ENCODE measurements around the gene SLC6A18.

SLC6A18 gene

DNA sequence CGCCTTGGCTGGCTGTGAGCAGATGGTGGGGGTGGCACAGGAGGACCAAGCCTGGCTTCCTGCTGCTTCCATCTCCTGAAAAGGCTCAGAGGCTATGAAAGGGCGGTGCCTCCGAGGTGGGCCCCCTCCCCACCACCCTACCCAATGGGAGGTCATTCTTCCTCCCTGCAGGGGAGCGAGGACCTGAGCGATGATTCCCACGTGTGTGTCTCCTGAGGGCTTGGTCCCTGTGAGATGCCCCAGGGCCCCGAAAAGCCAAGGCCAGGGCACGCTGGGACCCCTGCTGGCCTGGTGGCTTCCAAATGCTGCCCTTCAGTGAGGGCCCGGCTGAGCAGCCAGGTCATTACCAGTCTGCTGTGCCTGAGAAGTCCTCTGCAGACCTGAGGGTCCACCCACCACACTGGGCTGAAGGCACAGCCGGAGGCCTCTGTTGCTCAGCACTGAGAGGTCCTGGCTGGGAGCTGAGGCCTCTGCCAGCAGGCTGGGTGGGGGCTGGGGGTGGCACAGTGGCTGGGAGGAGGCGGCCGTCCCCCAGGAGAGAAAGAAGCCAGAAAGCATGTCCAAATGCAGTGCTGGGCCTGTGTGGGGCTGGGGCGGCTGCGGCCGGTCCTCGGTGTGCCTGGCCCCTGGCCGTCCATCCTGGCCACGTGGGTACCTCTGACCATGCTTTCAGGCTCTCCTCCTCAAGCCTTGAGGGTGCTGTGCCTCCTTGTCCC, 37.8 kb upstream of the SLC6A18 start:
- no peak for DNase-seq

DNA sequence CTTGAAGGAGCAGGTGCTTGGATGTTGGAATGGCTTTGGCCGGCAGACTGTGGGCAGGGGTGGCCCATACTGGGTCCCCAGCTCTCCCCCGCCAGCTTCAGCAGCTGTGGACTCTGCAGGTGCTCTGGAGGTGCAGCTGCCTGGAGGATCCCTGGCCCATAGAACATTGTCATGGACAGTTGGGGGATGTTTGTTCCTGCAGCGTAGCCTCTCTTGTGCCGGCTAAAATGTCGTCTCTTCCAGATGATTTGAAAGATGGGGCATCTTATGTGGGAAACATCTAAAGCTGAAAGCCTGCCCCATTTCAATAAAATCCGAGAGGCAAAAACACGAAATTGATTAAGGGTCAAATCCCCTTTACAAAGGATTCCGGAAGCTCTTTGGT, 37.2 kb upstream of the SLC6A18 start:
- no peak for DNase-seq

DNA sequence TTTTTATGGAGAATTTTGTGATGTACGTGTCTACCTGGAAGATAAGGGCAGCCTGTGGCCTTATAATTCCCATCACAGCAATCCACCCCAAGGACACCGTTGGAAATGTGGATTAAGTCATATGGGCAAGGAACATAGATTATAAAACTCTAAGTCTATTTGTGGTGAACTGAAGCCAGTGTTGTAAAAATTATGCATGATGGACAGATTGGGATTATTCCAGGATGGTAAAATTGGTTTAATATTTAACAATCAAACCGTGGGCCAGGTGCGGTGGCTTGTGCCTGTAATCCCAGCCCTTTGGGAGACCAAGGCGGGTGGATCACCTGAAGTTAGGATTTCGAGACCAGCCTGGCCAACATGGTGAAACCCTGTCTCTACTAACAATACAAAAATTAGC, 36.7 kb upstream of the SLC6A18 start:
- DNase-seq, result no peak

DNA sequence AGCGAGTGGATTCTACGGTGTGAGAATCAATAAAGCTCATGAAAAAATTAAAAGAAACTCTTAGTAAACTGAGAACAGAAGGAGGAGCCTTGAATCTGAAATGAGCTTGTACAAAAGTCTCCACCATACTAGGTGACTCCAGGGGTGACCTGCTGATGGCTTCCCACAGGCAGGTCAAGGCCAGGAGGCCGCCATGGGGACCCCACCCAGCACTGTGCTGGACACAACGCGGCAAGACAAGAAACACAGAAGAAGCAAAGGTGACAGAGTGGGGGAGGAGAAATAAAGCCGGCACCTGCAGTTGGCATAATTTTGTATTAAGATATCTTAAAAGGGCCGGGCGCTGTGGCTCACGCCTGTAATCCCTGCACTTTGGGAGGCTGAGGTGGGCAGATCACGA, 35.9 kb upstream of the SLC6A18 start:
- DNase-seq, result no peak

DNA sequence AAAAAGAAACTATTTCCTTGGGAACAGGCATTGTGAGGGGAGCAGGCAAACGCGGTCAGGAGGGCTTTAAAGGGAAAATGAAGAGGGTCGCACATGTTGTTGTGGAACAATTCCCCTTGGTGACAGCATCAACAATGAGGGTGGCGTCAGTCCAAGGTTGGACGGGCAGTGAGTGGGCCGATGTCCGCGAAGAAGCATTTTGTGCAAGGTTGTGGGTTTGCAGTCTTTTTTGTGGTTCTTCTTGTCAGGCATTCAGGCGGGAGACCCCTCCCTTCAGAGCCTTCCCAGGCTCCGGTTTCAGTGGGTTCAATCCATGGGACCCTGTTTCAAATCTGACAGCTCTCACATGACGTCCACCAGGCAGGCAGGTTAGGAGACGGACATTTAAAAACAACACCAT, 34.9 kb upstream of the SLC6A18 start:
- DNase-seq, result no peak

DNA sequence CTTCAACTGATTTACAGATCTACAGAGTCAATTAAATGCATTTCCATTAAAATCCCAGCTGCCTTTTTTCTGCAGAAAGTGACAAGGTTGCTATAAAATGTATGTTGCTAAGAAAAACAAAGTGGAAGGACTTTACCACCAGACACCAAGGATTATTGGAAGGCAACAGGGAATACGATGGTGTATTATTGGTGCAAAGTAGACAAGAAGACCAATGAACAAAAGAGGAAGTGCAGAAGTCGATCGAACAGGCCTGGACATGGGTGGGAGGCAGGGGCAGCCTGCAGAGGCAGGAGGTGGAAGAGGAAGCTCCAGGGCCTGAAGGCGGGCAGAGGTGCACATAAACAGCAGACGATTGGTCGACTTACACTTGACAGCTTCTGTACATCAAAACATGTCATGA, 34.3 kb upstream of the SLC6A18 start:
- DNase-seq, result no peak

DNA sequence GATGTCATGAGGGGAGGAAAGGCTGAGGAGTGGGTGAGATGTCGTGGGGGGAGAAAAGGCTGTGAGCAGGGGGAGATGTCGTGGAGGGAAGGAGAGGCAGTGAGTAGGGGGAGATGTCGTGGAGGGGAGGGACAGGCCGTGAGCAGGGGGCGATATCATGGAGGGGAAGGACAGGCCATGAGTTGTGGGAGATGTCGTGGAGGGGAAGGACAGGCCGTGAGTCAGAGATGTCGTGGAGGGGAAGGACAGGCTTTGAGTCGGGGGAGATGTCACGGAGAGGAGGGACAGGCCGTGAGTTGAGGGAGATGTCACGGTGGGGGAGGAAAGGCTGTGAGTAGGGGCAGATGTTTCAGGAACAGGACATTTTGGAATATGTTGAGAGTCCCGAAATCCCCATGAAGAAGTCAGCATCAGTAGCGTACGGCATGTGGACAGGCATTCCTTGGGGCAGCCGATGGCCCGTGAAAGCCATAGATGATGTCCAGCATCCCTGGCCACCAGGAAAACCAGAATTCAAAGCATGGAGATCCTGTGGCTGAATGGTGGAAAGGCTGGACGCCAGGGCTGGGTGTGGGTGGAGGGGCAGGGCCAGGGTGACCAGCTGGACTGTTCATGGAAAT, 32.1 kb upstream of the SLC6A18 start:
- no peak for DNase-seq

DNA sequence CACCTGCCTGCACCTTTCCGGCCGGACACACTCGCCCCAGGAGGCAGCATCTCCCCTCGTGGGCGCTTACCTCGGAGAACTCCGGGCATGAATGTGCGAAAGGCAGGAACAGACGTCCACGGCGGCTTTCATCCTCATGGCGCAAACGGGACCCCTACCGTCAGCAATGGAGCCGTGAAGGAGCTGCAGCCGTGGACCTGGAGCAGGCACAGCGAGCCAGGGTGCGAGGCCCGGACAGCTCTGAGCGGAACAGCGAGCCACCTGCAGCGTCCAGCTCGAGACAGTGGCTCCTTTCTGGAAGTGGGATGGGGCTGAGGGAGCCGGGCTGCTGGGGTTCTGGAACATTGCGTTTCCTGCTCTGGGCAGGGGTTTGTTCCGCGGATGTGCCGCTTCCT, 31.6 kb upstream of the SLC6A18 start:
- DNase-seq, result no peak

DNA sequence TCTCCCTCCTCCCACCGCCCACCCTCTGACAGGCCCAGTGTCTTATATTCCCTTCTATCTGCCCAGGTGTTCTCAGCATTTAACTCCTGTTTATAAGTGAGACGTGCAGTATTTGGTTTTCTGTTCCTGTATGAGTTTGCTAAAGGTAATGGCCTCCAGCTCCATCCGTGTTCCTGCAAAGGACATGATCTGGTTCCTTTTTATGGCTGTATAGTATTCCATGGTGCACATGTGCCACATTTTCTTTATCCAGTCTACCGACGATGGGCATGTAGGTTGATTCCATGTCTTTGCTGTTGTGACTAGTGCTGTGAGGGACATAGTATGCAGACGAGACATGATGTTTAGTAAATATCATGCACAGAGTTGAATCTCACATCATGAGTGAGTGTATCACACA, 30.8 kb upstream of the SLC6A18 start:
- no peak for DNase-seq

DNA sequence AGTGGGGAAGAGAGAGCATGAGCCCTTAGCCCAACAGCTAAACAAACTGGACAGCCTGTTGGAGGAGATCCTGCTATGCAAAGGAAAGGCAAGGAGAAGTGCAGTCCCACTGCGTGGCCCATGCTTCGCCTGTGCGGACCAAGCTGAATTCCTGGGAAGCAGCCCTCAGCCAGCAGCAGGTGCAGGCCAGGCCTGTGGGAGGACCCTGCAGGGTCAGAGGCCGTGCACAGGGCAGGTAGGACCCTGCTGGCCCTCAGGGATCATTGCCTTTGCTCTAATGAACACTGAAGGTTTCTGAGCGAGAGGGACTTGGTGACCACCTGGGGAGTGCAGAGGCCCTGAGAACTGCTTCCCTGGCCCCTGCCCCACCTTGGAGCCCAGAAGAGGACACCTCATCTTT, 29.7 kb upstream of the SLC6A18 start:
- no peak for DNase-seq

DNA sequence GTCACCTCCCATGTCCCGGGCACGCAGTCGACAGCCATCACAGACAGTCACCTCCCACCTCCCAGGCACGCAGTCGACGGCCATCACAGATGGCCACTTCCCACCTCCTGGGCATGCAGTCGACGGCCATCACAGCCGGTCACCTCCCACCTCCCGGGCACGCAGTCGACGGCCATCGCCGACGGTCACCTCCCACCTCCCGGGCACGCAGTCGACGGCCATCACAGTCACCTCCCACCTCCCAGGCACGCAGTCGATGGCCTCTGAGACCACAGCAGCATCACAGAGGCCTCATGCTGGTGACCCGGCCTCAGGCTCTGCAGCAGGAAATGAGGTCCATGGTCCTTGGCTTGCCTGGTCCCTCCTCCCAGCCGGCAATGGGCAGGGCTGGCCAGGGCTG, 29.3 kb upstream of the SLC6A18 start:
- no peak for DNase-seq

DNA sequence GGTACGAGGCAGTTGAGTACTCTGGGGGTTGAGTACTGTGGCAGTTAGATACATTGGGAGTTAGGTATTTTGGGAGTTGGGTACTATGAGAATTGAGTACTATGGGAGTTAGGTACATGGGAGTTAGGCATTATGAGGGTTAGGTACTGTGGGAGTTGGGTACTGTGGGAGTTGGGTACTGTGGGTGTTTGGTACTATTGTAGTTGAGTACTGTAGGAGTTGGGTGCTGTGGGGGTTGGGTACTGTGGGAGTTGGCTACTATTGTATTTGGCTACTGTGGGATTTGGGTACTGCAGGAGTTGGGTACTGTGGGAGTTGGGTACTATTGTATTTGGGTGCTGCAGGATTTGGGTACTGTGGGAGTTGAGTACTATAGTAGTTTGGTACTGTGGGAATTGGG, 28.6 kb upstream of the SLC6A18 start:
- no peak for DNase-seq

DNA sequence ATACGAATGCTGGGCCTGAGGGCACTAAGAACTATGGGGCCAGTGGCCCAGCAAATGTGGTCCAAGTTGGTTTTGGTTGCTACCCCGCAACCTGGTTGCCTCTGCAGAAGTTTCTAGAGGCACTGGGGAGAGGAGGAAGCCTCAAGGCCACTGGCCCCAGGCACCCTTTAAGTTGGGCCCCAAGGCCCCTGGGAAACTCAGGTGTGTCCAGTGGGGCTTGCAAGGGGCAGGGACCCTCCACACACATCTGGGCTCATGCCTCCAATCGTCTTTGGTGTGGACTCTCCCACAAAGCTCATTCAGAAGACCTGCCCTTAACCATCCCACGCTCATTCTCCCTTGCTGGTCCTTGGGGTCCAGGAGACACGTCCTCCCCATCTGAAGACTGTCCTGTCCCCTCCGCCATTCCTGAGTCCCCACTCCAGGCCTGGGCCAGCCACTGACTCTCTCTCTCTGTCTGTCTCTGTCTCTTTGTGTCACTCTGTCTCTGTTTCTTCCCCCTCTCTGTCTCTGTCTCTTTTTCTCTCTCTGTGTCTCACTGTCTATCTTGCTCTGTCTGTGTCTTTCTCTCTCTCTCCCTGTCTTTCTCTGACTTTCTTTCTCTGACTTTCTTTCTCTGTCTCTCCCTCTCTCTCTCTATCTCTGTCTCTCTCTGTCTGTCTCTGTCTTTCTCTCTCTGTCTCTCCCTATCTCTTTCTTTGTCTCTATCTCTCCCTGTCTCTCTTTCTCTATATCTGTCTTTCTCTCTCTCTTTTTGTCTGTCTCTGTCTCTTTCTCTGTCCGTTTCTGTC, 27.1 kb upstream of the SLC6A18 start:
- DNase-seq, result no peak

DNA sequence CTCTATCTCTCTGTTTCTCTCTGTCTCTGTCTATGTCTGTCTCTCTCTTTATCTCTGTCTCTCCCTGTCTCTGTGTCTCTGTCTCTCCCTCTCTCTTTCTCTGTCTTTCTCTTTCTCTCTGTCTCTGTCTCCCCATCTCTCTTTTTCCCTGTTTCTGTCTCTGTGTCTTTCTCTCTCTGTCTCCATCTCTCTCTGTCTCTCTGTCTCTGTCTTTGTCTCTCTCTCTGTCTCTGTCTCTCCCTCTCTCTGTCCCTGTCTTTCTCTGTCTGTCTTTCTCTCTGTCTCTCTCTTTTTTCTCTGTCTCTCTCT, 25.9 kb upstream of the SLC6A18 start:
- no peak for DNase-seq

DNA sequence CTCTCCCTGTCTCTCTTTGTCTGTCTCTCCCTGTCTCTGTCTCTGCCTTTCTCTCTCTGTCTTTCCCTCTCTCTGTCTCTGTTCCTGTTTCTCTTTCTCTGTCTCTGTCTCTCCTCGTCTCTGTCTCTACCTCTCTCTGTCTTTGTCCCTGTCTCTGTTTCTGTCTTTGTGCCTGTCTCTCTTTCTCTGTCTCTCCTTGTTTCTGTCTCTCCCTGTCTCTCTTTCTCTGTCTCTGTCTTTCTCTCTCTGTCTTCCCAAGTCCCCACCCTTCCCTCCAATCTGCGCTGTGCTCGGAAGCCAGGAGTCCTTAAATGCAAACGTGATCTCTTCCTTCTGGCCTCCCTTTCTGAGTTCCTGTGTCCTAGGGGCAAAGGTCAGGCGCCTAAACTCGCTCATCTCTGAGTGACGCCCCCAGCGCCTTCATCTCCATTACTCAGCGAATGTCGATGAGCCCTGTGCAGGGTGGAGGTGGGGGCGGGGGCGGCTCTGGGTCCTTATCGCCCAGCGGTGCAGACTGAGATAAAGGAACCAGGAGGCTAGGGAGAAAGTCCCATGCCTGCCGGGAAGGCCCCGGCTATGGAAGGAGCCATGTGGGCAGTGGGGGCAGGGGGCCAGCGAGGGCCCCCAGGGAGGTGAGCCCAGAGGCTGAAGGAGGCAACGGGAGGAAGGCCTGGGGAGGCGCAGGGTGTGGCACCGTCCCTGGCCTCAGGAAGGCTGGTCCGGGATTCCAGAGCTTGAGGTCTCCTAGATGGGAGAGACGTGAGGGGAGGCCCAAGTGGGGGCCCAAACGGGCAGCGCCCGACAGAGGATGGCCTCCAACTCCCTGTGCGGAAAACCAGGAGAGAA, 25.3 kb upstream of the SLC6A18 start:
- no peak for DNase-seq

DNA sequence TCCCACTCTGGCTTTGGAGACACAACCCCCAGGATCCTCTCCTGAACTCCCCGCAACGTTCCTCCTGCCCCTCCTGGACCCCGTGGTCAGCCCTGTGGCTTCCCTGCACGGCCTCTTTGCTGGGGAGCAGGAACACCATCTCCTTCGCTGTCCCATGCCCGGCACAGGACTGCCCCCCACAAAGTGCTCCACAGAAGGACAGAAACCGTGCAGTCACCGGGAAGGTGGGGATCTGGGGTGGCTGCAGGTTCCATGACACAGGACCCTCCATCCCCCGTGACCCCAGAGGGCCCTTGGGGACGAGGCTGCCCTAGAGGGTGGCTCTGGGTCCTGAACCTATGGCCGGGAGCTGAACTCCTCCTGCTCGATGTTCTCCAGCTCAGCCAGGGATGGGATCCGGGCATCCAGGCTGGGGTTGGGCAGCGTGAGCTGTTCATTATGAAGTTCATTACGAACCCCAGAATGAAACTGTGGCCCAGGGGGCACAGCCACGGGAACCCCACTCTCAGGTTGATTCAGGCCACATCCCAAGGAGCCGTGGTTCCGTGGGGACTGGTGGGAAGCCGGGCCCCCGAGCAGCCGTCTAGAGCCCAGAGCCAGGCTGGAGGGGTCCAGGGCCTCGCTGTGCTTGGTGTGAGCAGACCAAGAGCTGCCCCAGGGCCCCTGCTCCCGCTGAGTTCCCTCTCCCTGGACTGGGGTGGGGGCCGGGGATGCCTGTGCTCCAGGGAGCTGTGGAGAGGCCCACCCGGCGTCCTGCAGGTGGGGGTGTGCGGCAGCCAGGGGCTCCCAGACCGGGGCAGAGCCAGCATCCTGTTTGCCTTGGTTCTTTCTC, 24.5 kb upstream of the SLC6A18 start:
- no peak for DNase-seq

DNA sequence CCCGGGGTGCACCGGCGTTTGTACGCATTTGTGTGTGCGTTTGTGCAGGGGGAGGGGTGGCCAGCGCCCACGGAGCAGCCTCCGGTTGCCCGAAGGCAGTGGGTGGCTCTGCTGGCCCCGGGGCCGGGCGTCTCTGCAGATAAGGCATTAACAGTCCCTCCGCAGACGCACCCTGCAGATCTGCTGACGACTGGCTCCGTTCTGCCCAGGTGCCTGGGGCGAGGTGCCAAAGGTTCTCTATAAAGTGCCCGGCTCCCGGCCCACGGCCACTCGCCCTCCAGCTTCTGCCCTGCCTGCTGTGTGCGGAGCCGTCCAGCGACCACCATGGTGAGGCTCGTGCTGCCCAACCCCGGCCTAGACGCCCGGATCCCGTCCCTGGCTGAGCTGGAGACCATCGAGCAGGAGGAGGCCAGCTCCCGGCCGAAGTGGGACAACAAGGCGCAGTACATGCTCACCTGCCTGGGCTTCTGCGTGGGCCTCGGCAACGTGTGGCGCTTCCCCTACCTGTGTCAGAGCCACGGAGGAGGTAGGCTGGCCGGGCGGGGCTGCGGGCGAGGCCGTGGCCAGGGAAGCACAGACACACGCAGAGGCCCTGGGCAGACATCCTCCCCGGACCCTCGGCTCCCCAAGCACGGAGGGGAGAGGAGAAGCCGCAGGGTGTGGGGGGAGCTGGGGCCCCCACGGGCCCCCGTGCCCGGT, 23.7 kb upstream of the SLC6A18 start, which contains the start of gene SLC6A19:
Gene SLC6A19, plus strand, starts transcription at position 269 of the 699 bp plus-strand sequence. Its CDS starts 56 bp downstream, at position 325.
- DNase-seq, result no peak

DNA sequence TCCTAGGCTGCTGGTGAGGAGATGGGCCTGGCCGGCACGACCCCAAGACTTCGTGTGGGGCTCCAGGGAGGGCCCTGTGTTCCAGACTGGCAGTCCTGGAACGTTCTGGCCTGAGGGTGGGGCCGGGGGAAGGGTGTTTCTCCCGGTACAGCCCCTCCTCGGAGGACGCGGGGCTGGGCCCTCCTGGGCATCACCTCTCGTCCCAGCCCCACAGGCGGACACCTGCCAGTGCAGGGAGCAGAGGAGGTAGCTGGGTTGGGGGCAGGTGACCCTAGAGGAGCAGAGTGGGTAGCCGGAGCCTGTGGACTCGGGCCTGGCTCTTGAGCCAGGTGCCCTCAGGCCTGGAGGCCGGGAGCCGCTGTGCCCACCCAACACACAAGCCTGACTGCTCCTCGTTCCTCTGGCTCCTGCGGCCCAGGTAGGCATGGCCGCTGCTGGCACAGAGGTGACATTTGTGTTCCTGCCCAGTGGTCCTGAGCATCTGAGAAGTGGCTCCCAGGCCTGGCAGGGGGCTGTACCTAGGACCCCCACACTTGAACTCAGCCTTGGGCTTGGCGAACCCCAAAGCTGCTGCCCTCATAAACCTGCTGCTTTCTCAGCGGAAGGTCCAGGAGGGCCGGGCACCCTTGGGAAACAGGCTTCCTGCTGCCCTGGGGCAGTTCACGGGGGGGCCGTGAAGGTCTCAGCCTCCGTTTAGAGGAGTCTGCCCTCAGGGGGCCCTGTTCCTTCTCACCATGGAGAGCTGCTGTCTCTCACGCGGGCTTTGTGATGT, 23.0 kb upstream of the SLC6A18 start:
- no peak for DNase-seq

DNA sequence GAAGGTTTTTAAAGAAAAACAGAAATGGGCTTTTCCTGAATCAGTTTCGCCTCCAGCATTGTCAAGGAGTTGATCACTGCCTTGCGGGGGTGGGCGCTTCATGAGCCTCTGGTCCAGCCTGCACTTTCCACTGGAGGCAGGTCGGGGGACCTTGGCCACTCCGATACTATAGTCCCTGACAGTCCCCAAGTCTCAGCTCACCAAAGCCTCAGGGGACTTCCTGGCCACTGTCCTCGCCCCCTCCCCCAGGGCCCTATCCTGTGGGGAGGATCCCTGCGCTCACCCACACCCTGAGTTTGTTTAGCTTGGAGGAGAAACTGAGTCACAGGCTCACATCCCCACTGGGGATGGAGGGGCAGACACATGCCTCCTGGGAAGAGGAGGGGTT, 22.4 kb upstream of the SLC6A18 start:
- DNase-seq, result no peak

DNA sequence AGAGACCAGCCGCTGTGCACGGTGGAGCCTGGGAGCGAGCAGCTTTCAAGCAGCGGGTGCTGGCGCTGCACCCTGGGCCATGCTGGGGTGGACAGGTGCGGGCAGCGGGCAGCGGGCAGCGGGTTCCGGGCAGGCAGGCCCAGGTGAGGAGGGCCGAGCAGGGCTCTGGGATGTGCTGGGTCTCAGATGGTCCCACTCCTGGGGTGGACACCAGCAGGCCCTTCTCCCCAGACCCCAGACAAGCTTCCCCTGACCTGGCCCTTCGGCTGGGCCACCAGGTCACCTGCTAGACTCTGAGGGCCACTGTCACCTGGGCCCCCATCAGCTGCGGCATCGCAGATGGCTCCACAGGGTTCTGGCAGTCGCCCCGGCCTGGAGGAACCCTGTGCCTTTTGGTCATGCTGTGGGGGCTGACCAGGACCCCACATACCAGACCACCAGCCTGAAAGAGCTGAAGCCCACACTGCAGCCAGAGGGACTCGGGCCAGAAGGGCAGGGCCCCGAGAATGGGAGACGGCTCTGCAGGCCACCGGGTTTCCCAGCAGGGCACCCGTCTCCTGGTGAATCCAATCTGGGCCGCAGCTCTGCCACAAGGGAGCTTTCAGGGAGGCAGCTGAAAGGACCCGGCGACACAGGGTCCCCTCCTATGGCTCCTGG, 21.7 kb upstream of the SLC6A18 start:
- no peak for DNase-seq

All from stimulated activated CD8-positive, alpha-beta memory T cell treated with anti-CD3 and anti-CD28 coated beads, Interleukin-4, amount 100 ng/mL, for 48 hours (primary cell).